ENCODE results near the gene PFN1. TPM values are rescaled to one million over a fixed set of nuclear protein-coding genes. Genes with fewer than 3 reads are reported as not detected.
A peak's percentile ranks its signal among the peaks of the same experiment; 100 is the strongest.

PFN1 gene
- total and polyA plus RNA-seq, 9 donors = 201 to 542 (median 323) TPM

- Histone ChIP-seq H3K27ac (peak overlapping the region; percentile 95 to 97), H3K4me3 (peak overlapping the region; percentile 51), H3K27me3 (no peaks in the 10 kb centered on the region), H3K4me1 (ENCODE audit: insufficient read depth) (peaks cover 11% of the 10 kb centered on the region), H3K36me3 (no peaks in the 10 kb centered on the region), H3K9me3 (no peaks in the 10 kb centered on the region)
- WGBS, 3 donors = 1 to 2% (median 1%) methylated on average over 30 of the region's 30 CpGs
- intact Hi-C loops (cut with DNase I) = loop anchor here in 1 of 4 donors (5.0 kb wide), 1 partner anchor 81 kb away; no protein-coding TSS in a partner anchor
- DNase-seq = no peak
- TF ChIP-seq EP300 (IDR thresholded peaks at IDR 0.05) = peak; percentile 42
- TF ChIP-seq, protein P1, sequence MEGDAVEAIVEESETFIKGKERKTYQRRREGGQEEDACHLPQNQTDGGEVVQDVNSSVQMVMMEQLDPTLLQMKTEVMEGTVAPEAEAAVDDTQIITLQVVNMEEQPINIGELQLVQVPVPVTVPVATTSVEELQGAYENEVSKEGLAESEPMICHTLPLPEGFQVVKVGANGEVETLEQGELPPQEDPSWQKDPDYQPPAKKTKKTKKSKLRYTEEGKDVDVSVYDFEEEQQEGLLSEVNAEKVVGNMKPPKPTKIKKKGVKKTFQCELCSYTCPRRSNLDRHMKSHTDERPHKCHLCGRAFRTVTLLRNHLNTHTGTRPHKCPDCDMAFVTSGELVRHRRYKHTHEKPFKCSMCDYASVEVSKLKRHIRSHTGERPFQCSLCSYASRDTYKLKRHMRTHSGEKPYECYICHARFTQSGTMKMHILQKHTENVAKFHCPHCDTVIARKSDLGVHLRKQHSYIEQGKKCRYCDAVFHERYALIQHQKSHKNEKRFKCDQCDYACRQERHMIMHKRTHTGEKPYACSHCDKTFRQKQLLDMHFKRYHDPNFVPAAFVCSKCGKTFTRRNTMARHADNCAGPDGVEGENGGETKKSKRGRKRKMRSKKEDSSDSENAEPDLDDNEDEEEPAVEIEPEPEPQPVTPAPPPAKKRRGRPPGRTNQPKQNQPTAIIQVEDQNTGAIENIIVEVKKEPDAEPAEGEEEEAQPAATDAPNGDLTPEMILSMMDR (IDR thresholded peaks at IDR 0.05) = no peak
These were observed 39.6 kb upstream of the PFN1 start for GRCh38 chr17:4987767-4988567.

DNA sequence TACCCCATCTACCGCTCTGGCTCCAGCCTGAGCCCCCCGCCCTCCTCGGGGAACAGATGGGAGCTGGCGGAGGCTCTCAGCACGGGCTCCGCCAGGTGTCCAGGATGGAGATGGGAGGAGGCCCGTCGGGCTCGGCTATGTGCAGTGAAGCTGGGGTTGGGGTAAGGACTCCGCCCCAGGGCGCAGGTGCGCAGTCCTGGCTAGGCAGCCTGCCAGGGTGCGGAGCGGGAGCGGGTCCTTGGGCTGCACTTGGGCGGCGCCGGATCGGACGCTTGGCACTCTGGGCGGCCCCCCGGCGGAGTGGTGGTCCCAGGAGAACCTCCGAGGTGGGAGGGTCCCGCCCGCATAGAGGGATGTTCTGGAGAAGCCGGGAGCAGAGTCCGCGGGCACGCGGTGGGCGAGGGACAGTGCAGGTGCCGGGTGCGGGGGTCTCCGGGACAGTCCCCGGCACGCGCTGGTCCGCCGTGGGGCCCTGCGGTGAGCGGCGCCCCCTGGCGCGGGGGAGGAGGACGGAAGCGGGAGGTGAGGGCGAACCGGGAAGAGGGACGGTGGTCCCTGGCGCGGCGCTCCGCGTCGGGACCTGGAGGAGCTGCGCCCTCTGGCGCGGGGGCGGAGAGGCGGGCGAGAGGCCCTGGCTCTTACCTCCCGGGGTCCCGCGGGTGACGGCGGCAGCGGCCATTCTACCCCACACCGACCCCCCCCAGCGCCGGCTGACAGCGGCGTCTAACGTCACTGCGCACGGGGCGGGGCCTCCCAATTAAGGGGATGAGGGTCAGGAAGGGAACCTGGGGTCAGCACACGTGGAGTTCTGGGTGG lies 38.8 kb upstream of the PFN1 start, which contains the start of gene CAMTA2:
CAMTA2 (minus strand) TSS at position 725 of the 816 bp plus-strand sequence. CDS start 1,453 bp downstream, outside the sequence.
- Histone ChIP-seq H3K9me3 (no peaks in the 10 kb centered on the region), H3K36me3 (no peaks in the 10 kb centered on the region), H3K27me3 (no peaks in the 10 kb centered on the region), H3K27ac (peak within 1 kb of the TSS; percentile 95 to 97), H3K4me3 (peak within 1 kb of the TSS; percentile 51), H3K4me1 (ENCODE audit: insufficient read depth) (peaks cover 11% of the 10 kb centered on the region)
- no peak for TF ChIP-seq EP300 (IDR thresholded peaks at IDR 0.05)
- TF ChIP-seq, protein P1 (IDR thresholded peaks at IDR 0.05) = peak; percentile 50 to 83 (median 79)
- TF ChIP-seq POLR2A (IDR thresholded peaks at IDR 0.05) = peak; percentile 72
- 0 to 1% (median 1%) methylated on average over 60 to 78 of the region's 78 CpGs for WGBS, 3 donors
- peak; percentile 90 to 93 (median 92) for DNase-seq
- intact Hi-C loops (cut with DNase I) = loop anchor here in 1 of 4 donors (5.0 kb wide), 1 partner anchor 80 kb away; no protein-coding TSS in a partner anchor

DNA sequence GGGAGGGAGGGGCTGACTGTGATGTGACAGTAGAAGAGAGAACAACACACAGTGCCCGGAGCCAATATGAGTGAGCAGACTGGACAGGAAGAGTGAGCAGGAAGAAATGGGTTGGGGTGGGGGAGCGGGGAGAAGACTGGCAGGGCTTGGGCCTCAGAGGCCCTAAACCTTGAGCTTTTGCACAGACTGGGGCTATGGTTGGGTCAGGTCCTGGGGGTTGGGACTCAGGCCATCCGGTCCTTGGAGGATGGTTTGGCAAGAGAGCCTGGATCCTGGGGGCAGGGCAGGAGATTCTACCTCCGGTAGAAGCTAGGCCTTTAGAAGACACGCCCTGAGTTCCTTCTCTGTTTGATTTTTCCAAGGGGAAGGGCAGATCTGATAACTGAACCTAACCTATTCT lies 38.1 kb upstream of the PFN1 start:
- peak in 2 of 5 donors; percentile 21 to 45 for DNase-seq
- 46 to 55% (median 50%) methylated on average over 5 of the region's 5 CpGs for WGBS, 3 donors
- intact Hi-C loops (cut with DNase I) = loop anchor here in 1 of 4 donors (5.0 kb wide), 1 partner anchor 79 kb away; no protein-coding TSS in a partner anchor
- H3K36me3 ChIP-seq = no peaks in the 10 kb centered on the region
- no peaks in the 10 kb centered on the region for H3K9me3 ChIP-seq
- no peak for TF ChIP-seq EP300 (IDR thresholded peaks at IDR 0.05)
- TF ChIP-seq, protein P1 (IDR thresholded peaks at IDR 0.05) = no peak
- TF ChIP-seq POLR2A (IDR thresholded peaks at IDR 0.05) = no peak
- H3K27me3 ChIP-seq = no peaks in the 10 kb centered on the region
- H3K27ac ChIP-seq = peak overlapping the region; percentile 95 to 97
- H3K4me3 ChIP-seq = peak overlapping the region; percentile 51
- peaks cover 11% of the 10 kb centered on the region for H3K4me1 ChIP-seq (ENCODE audit: insufficient read depth)

DNA sequence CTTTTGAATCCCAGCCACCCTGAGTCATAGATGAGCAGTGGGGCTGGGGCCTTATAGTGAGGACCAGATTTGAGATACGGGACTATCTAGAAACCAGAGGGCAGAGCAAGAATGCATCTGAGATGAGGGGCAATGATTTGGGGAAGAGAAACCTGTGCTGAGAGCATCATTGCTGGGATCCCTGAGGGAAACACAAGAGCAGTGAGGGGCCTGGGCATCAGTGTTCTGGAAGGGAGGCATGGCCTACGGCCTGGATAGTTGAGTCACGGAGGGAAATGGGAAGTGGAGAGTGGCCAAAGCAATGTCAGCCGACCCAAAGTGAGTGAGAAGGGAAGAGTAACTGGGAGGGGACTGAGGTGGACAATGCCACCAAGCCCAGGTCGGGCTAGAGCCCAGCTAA lies 34.0 kb upstream of the PFN1 start:
- DNase-seq = no peak
- TF ChIP-seq POLR2A (IDR thresholded peaks at IDR 0.05) = no peak
- TF ChIP-seq, protein P1 (IDR thresholded peaks at IDR 0.05) = no peak
- TF ChIP-seq EP300 (IDR thresholded peaks at IDR 0.05) = no peak
- Histone ChIP-seq H3K9me3 (no peaks in the 10 kb centered on the region), H3K36me3 (no peaks in the 10 kb centered on the region), H3K4me1 (ENCODE audit: insufficient read depth) (peaks cover 4% of the 10 kb centered on the region), H3K27ac (no peak overlapping the region), H3K4me3 (no peak overlapping the region), H3K27me3 (no peaks in the 10 kb centered on the region)
- intact Hi-C loops (cut with DNase I) = loop anchor here in 1 of 4 donors (5.0 kb wide), 1 partner anchor 80 kb away; no protein-coding TSS in a partner anchor
- WGBS, 3 donors = 58 to 73% (median 63%) methylated on average over 5 of the region's 5 CpGs

Measured in ovary (tissue), 9 donors.